ENCODE data around the gene REPS2.

REPS2 gene

GRCh38 chrX:17081511-17081910 lies 135.1 kb downstream of the REPS2 start:
- no peak for DNase-seq (ENCODE audit: low read depth in 3 of 3, low spot score in 1 of 3)

DNA sequence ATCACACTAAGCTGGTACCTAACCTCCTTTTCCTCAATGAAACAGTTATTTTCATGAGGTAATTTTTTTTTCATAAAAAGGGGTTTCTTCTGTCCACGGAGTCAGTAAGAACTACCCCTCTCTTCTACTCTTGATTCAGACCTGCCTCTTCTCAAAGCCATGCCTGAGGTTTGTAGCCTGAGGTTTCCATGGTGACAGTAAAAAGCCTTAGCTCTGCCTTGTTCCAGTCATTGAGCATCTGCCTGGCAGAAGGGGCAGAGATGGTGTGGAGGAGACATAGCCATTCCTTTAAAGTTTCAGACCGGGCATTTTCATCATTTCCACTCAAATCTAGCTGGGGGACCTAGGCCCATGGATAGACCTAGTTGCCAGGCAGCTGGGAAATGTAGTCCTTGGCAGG lies 135.5 kb downstream of the REPS2 start:
- DNase-seq (ENCODE audit: low read depth in 3 of 3, low spot score in 1 of 3): no peak

DNA sequence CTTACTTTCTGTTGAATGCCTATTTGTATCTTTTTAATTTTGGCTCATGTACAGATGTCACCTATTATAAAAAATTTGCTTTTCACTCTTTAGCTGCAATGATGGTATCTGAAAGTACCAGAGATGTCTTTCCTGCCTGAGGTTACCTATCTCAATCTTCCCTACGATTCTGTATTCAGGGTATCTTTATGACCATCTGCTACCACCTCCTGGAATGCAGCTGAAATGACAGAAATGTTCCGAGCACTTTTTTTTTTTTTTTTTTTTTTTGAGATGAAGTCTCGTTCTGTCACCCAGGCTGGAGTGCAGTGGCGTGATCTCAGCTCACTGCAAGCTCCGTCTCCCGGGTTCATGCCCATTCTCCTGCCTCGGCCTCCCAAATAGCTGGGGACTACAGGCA lies 136.4 kb downstream of the REPS2 start:
- no peak for DNase-seq (ENCODE audit: low read depth in 3 of 3, low spot score in 1 of 3)

- DNase-seq (ENCODE audit: low read depth in 3 of 3, low spot score in 1 of 3): no peak
Measured at GRCh38 chrX:17086317-17086716, 139.9 kb downstream of the REPS2 start.

- DNase-seq (ENCODE audit: low read depth in 3 of 3, low spot score in 1 of 3): no peak
Measured at GRCh38 chrX:17095161-17095560, 148.7 kb downstream of the REPS2 start.

DNA sequence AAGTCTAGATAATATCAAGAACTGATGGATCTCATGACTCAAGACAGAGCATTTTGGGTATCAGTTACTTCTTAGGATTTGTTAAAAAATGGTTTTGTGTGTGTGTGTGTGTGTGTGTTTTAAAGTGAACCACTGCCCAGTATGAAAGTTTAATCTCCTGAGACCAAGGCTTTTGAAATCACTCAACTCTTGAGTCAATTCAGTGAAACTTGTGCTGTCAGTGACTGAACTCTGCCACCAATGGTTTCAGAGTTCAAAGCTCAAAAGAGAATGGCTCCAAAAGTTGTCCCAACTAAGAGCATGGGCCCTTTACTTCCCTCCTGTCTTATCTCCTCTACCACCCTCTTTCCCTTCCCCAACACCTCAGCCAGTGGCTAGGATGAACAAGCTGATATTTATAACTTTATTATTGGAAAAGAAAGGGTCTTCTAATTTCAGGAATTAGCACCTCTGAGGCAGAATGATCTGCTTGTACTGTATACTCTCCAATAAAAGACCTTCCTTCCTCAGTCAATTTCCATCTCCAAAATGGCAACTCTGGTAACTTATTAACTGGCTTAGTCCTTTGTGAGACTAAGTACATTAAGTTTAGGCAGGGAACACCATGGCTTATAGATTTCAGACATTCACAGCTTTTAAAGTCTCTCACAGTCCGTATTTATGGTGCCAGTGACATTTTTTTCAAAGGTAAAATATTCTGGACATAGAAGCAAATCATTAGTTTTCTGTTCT lies 152.2 kb downstream of the REPS2 start:
- no peak for DNase-seq (ENCODE audit: low read depth in 3 of 3, low spot score in 1 of 3)

DNA sequence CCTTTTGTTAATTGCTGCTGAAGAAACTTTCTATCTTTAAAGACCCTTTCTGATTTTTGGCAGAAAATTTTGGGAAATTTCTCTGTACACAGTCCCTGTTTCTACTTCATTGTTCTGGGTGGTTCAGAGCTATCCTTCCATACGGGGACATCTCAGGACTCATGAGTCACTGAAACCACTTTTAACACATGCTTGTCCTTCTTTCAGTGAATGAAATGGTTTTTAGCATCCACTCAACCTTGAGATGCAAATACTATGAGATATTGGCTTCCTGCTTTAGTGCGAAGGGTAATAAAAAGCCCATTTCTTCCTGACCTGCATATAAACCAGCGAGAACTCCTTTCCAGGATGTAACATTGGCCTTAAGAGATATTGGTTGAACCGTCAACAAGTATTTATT lies 158.0 kb downstream of the REPS2 start:
- DNase-seq (ENCODE audit: low read depth in 3 of 3, low spot score in 1 of 3): no peak

DNA sequence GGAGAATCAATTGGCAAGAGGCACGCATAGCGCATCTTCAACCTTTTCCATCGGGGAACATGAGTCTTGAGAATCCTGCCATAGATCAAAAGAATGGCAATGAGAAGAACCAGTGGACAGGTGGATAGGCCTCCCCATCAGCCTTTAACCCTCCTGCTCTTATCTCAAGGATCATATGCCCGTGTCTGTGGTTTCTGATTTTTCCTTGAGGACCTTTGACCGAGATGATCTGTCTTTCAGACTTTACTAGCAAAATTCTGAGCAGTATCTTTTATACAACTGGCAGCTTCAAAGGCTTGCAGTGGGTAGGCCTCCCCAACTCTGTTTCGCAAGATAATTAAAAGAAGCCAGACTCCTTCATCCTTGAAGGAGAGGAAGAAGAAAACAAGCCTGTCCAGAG lies 174.4 kb downstream of the REPS2 start:
- no peak for DNase-seq (ENCODE audit: low read depth in 3 of 3, low spot score in 1 of 3)

GRCh38 chrX:17154001-17154400 lies 207.5 kb downstream of the REPS2 start:
- DNase-seq (ENCODE audit: low read depth in 3 of 3, low spot score in 1 of 3): no peak

DNA sequence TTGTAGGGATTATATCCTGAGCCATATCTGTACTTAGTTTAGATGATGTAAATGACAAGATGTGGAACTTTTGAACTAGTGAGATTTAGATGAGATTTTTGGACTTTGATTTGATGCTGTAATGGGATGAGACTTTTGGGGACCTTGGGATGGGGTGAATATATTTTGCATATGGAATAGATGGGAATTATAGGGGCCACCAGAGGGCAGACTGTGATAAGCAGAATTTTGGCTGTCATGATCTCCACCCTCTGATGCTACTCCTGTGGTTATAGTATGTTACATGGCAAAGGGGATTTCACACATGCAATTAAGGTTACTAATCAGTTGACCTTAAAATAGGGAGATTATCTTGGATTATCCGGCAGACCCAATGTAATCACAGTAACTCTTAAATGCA lies 214.5 kb downstream of the REPS2 start:
- no peak for DNase-seq (ENCODE audit: low read depth in 3 of 3, low spot score in 1 of 3)

GRCh38 chrX:17161991-17162390 lies 215.5 kb downstream of the REPS2 start:
- DNase-seq (ENCODE audit: low read depth in 3 of 3, low spot score in 1 of 3): no peak

DNA sequence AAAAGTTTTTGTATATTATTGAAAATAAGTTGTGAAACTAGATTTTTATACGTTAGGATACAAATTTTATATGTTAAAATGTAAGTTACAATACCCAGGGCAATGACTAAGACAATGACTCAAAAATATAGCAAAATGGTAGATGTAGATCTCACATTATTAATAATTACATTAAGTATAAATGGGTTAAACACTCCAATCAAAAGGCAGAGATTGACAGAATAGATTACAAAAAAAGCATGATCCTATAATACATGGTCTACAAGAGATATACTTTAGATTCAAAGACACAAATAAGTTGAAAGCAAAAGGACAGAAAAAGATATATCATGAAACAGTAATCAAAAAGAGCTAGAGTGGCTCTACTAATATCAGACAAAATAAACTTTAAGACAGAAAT lies 217.6 kb downstream of the REPS2 start:
- no peak for DNase-seq (ENCODE audit: low read depth in 3 of 3, low spot score in 1 of 3)

- no peak for DNase-seq (ENCODE audit: low read depth in 3 of 3, low spot score in 1 of 3)
Measured at GRCh38 chrX:17164941-17165340, 218.5 kb downstream of the REPS2 start.

DNA sequence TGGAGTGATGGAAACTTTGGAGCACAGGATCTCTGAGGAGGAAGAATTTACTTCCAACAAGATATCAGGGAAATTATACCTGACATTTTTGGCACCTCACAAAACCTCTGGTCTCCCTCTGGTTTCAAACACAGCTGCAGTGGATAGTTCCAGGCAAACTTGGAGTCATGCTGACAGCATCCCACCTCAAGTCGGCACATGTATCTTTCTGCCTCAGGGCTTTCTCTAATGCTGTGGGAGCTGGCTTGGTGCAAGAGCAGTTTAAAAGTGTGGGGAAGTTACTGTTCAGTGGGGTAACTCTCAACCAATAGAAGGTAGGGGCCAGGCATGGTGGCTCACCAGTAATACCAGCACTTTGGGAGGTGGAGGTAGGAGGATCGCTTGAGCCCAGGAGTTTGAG lies 221.5 kb downstream of the REPS2 start:
- DNase-seq (ENCODE audit: low read depth in 3 of 3, low spot score in 1 of 3): no peak

DNA sequence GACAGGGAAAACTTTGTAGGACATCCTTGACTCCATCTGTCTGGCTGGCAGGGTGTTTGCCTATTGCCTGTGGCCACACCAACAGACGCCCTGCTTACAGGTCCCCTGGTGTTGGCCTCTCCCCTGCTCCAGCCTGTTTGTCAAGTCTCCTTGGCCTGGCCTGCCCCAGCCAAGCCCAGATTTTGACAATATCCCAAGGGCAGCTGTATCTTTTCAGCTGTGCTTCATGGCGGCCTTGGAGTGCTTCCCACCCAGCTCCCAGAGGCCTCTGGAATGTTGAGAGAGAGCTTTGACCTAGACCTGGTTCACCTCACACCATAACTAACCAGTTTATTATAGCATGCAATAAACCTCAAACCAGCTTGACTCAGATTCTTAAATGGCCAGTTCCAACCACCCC lies 224.5 kb downstream of the REPS2 start:
- no peak for DNase-seq (ENCODE audit: low read depth in 3 of 3, low spot score in 1 of 3)

DNA sequence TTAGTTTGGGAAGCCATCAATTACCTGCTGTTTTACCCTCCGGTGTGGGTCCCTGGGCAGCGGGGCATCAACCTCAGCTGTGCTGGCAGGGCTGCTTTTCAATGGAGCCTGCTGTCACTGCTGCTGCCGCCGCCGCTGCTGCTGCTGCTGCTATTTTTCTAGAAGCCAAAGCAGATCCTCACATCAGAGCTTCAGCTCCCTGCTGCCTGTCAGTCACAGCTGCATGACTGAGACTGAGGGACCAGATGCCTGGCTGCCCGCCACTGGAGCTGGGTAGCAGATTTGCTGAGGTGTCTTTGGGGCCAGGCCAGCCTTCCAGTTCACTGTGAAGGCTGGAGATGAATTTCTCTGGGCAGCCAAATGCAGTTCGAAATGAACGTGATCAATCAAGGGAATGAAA lies 228.2 kb downstream of the REPS2 start:
- no peak for DNase-seq (ENCODE audit: low read depth in 3 of 3, low spot score in 1 of 3)

DNA sequence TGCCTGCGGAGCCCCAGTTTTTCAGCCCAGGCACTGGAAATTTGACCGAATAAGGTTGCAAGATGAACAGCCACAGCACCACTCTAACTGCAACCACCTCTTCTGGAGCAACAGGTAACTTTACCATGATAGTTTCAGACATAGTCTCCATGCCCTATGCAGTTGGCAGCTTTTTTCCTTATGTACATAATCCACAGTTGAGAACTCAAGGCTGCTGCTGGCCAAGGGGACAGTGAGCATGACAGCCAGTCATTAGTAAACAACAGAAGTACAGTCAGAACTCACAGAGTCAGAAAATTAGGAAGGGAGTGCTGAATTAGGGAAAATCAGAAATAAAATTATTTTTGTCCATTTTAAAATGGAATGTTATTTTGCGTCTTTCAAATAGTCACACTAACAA lies 235.9 kb downstream of the REPS2 start:
- no peak for DNase-seq (ENCODE audit: low read depth in 3 of 3, low spot score in 1 of 3)

DNA sequence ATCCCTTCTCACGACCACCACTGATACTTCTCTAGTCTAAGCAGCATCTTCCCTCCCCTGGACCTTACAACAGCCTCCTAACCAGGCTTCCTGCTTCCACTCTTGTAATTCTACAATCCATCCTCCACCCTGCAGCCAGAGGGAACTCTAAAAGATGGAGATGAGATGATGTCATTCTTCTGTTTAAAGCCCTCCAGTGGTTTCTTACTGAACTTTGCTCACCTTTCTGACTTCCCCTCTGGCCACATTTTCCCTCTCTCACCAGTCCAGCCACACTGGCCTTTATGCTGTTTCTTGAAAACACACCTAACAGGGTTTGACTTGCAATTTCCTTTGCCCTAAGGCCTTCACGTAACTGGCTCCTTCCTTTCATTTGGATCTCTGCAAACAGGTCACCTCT lies 237.1 kb downstream of the REPS2 start:
- DNase-seq (ENCODE audit: low read depth in 3 of 3, low spot score in 1 of 3): no peak

DNA sequence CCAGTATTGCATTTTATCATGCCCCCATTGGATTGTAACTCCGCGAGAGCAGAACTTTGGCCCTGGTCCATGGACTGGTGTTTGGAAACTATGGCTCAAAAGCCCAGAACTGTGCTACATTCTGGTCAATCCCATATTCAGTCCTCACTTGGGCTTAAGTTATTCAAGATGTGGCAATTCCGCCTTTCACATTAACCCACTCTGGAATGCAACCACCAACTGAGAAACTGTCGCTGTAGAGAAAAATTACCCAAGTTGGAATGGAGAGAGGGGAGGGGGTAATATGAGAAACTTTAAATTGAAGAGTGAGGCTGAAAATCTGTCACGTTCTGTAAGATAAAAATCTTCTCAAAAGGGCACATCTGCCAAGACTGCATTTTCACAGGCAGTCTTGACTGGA lies 239.0 kb downstream of the REPS2 start:
- no peak for DNase-seq (ENCODE audit: low read depth in 3 of 3, low spot score in 1 of 3)

DNA sequence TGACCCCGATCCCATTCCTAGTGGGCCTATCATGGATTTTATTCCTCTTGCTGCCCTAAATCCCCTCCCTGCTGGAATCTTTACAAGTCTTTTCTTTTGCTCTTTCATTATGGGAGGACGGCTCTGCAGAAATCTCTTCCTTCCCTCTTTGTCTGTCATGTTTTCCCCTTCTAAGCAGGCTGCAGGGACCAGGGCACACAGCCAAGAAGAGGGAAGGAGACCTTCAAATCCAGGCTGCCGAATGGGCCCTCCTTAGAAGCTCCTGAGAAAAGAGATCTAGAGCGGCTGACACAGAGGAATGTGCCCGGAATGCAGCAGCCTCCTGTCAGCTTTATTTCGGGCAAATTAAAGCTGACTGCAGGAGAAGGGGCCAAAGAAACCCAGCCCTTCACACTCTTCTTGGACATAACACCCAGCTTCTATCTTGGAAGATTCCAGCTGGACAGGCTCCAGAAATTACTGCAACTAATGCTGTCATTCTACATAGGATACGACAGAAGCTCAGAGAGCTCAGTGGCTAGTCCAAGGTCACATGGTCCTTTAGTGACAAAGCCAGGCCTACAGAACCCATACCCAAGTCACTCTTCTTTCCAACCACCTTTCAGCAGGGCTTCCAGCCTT lies 240.8 kb downstream of the REPS2 start:
- DNase-seq (ENCODE audit: low read depth in 3 of 3, low spot score in 1 of 3): no peak

DNA sequence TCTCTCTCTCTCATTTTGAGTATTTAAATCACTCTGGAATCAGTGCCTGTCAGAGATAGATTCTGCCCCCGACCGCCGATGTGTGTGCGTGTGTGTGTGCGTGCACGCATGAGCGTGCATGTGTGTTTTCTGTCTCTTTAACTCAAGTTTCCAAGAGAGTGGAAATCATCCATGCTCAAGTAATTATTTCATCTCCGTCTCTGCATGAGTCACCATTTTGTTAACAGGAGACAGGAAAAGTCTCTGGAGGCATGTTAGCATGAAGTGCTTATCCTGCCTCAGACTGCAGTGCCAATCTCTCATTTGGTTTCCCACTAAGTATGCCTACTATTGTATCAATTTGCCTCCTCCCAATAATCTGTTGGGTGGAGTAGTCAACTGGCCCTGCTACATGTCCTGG lies 245.6 kb downstream of the REPS2 start:
- no peak for DNase-seq (ENCODE audit: low read depth in 3 of 3, low spot score in 1 of 3)

Measured in stimulated activated CD4-positive, alpha-beta T cell treated with anti-CD3 and anti-CD28 coated beads, TNF-alpha, amount 100 ng/mL, for 1 hour (primary cell).